Measurements from ENCODE around the gene GDF7.

GDF7 gene

DNA sequence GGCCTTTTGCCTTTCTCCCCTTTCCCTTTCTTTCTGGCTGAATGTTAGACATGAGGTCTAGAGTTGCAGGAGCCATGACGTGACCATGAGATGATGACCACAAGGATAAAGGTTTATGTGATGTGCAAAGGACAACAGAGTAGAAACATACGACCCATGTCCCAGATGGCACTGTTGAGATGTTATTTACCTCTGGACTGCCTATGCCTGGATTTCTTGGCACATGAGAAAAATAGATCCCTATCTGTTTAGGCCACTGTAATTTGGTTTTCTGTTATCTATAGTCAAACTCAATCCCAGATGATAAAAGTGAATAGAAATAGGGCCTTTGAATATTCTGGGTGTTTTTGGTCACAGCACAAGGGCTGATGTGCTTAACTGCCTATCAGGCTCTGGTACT, 58.8 kb downstream of the GDF7 start:
- Histone ChIP-seq H3K36me3 (ENCODE audit: control insufficient read depth in 2 of 2, insufficient read depth in 2 of 2, low read length in 2 of 2) (peaks cover 0 to 3% of the 10 kb centered on the region in 2 donors), H3K4me3 (ENCODE audit: low read length in 2 of 2) (no peak overlapping the region), H3K27me3 (ENCODE audit: control insufficient read depth in 1 of 2, insufficient read depth in 2 of 2, low read length in 2 of 2) (no peaks in the 10 kb centered on the region), H3K4me1 (ENCODE audit: control insufficient read depth, insufficient read depth, low read length) (no peaks in the 10 kb centered on the region), H3K27ac (ENCODE audit: low read length) (no peak overlapping the region), H3K9ac (ENCODE audit: low read length in 2 of 2) (no peak overlapping the region), H3K9me3 (ENCODE audit: control insufficient read depth in 2 of 2, low read length in 2 of 2) (no peaks in the 10 kb centered on the region)

DNA sequence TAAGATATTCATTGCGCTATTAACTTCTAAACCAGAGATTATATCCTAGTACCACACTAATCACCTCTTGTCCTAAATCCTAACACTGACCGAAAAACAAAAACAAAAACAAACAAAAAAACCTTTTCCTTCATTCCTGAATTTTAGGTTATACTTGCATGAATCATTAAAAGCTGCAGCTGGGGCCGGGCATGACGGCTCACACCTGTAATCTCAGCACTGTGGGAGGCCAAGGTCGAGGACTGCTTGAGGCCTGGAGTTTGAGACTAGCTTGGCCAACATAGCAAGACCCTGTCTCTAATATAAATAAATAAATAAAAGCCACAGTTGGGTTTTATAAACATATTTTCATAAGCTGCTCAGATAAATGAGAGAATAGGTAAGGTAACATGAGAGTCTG, 60.0 kb downstream of the GDF7 start:
- Histone ChIP-seq H3K9me3 (ENCODE audit: control insufficient read depth in 2 of 2, low read length in 2 of 2) (no peaks in the 10 kb centered on the region), H3K9ac (ENCODE audit: low read length in 2 of 2) (no peak overlapping the region), H3K27ac (ENCODE audit: low read length) (no peak overlapping the region), H3K4me3 (ENCODE audit: low read length in 2 of 2) (no peak overlapping the region), H3K4me1 (ENCODE audit: control insufficient read depth, insufficient read depth, low read length) (no peaks in the 10 kb centered on the region), H3K36me3 (ENCODE audit: control insufficient read depth in 2 of 2, insufficient read depth in 2 of 2, low read length in 2 of 2) (peaks cover 0 to 3% of the 10 kb centered on the region in 2 donors), H3K27me3 (ENCODE audit: control insufficient read depth in 1 of 2, insufficient read depth in 2 of 2, low read length in 2 of 2) (no peaks in the 10 kb centered on the region)

DNA sequence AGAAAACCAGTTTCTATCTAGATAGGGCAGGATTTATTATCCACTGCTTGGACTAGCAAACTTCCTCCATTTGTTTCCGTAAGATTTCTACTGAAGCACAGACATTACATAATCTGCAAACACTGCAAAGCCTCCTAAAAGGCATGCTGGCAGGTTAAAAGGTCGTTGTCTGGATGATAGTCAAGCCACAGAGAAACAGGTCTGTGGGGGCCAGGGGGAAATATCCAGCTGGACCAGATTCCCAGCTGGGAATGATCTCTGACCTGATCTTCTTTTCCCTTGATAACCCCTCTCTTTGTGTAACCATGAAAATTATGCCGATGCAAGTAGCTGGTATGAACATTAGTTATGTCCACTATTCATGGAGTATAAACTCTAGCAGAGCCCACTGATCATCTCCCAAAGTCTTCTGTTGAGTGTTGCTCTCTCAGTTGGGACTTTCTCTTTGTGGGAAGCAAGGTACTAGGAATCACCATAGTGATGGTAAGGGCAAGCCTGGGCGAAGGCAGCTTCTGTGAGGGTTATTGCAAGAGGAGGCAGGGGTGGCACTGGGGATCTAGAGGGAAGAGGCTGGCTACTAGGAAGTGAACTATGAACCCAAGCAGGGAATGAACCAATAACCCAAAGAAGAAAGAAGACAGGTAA, 61.3 kb downstream of the GDF7 start:
- peaks cover 0 to 3% of the 10 kb centered on the region in 2 donors for H3K36me3 ChIP-seq (ENCODE audit: control insufficient read depth in 2 of 2, insufficient read depth in 2 of 2, low read length in 2 of 2)
- H3K9ac ChIP-seq (ENCODE audit: low read length in 2 of 2), result no peak overlapping the region
- H3K27me3 ChIP-seq (ENCODE audit: control insufficient read depth in 1 of 2, insufficient read depth in 2 of 2, low read length in 2 of 2), result no peaks in the 10 kb centered on the region
- no peaks in the 10 kb centered on the region for H3K4me1 ChIP-seq (ENCODE audit: control insufficient read depth, insufficient read depth, low read length)
- H3K27ac ChIP-seq (ENCODE audit: low read length), result no peak overlapping the region
- no peaks in the 10 kb centered on the region for H3K9me3 ChIP-seq (ENCODE audit: control insufficient read depth in 2 of 2, low read length in 2 of 2)
- H3K4me3 ChIP-seq (ENCODE audit: low read length in 2 of 2), result no peak overlapping the region
